SK-N-SH (cell line): Measurements from ENCODE around the gene INSC. TPM values are rescaled to one million over a fixed set of nuclear protein-coding genes. Genes with fewer than 3 reads are reported as not detected.

Source experiments
- CTCF ChIA-PET: fragments of 300-600, 350-600 bp; formaldehyde crosslinking; extraction: SDS; loops from one replicate; lab custom pipeline; 2021; lab: Yijun Ruan, JAX
- POLR2A ChIA-PET: fragments of 350-600 bp; sonication (Branson Sonifier 250); formaldehyde crosslinking; extraction: SDS; loops from one replicate; lab custom pipeline; 2020; ENCODE audit warnings: antibody characterized with exemption, inconsistent platforms; lab: Yijun Ruan, JAX
- DNase-seq: peaks from one replicate; pipeline ENCODE4 v3.0.0; 2012
- H2AFZ ChIP-seq: fragments of 200-600 bp; sonication (generic); 2 replicates; pipeline ENCODE4 v1.8.1; 2016; ENCODE audit warnings: antibody characterized with exemption, mild to moderate bottlenecking, low read depth
- H3F3A ChIP-seq: fragments of 200-600 bp; sonication (generic); replicated peaks from 2 replicates; pipeline ENCODE3; 2016; ENCODE audit warnings: antibody characterized with exemption, mild to moderate bottlenecking; ENCODE audit not compliant: insufficient read depth
- H3K27ac ChIP-seq, 2 experiments: fragments of 200-500 bp in 1 of 2; fragments of 200-600 bp in 1 of 2; sonication (Bioruptor generic) in 1 of 2; sonication (generic), shearing (Covaris generic) in 1 of 2; 2 replicates each; pipeline versions ENCODE4 v1.5.1 to v1.6.1; 2014 to 2016; ENCODE audit warnings: low read depth in 2 of 2, inconsistent platforms in 1 of 2, low read length in 1 of 2, mild to moderate bottlenecking in 1 of 2, mixed read lengths in 1 of 2
- H3K27me3 ChIP-seq: fragments of 200-600 bp; sonication (generic), shearing (Covaris generic); 2 replicates; pipeline ENCODE4 v1.6.1; 2016; ENCODE audit warnings: mixed run types; ENCODE audit not compliant: insufficient read depth
- H3K36me3 ChIP-seq, 2 experiments: fragments of 200-500 bp in 1 of 2; fragments of 200-600 bp in 1 of 2; sonication (Bioruptor generic) in 1 of 2; sonication (generic) in 1 of 2; replicated peaks in 1 of 2; 2 replicates each; pipeline versions ENCODE3 to v1.5.1; 2014 to 2016; ENCODE audit warnings: low read length in 1 of 2, mild to moderate bottlenecking in 1 of 2; ENCODE audit not compliant: insufficient read depth in 2 of 2, control insufficient read depth in 1 of 2
- H3K4me1 ChIP-seq, 2 experiments: fragments of 200-500 bp in 1 of 2; fragments of 200-600 bp in 1 of 2; sonication (Bioruptor generic) in 1 of 2; sonication (generic), shearing (Covaris generic) in 1 of 2; 2 replicates each; pipeline versions ENCODE4 v1.5.1 to v1.6.1; 2014 to 2016; ENCODE audit warnings: low read depth in 1 of 2, low read length in 1 of 2, mixed run types in 1 of 2; ENCODE audit not compliant: insufficient read depth in 2 of 2, control insufficient read depth in 1 of 2
- H3K4me2 ChIP-seq: fragments of 200-600 bp; sonication (generic), shearing (Covaris generic); 2 replicates; pipeline ENCODE4 v1.6.1; 2017; ENCODE audit warnings: mixed run types
- H3K4me3 ChIP-seq, 2 experiments: fragments of 200-500 bp in 1 of 2; fragments of 200-600 bp in 1 of 2; sonication (Bioruptor generic) in 1 of 2; sonication (generic), shearing (Covaris generic) in 1 of 2; 2 replicates each; pipeline versions ENCODE4 v1.5.1 to v1.8.1; 2014 to 2016; ENCODE audit warnings: low read depth in 2 of 2, inconsistent platforms in 1 of 2, low read length in 1 of 2, mild to moderate bottlenecking in 1 of 2, mixed read lengths in 1 of 2, moderate library complexity in 1 of 2
- H3K79me2 ChIP-seq: fragments of 200-600 bp; sonication (generic); 2 replicates; pipeline ENCODE4 v1.8.1; 2017; ENCODE audit warnings: mild to moderate bottlenecking; ENCODE audit not compliant: insufficient read depth
- H3K9ac ChIP-seq: fragments of 200-600 bp; sonication (generic); 2 replicates; pipeline ENCODE4 v1.6.1; 2017; ENCODE audit warnings: mixed run types
- H3K9me2 ChIP-seq: fragments of 200-600 bp; sonication (generic); 2 replicates; pipeline ENCODE4 v1.6.1; 2017; ENCODE audit warnings: mixed run types
- H3K9me3 ChIP-seq: fragments of 200-600 bp; sonication (generic); 2 replicates; pipeline ENCODE4 v1.6.1; 2017; ENCODE audit warnings: mixed run types, mild to moderate bottlenecking, moderate library complexity
- H4K20me1 ChIP-seq: fragments of 200-600 bp; sonication (generic); 2 replicates; pipeline ENCODE4 v1.6.1; 2017; ENCODE audit warnings: mild to moderate bottlenecking, mixed run types; ENCODE audit not compliant: insufficient read depth
- ELF1 ChIP-seq: IDR thresholded peaks from 2 replicates; pipeline ENCODE4 v1.4.0; 2012
- EP300 ChIP-seq, 2 experiments: IDR thresholded peaks; 2 replicates each; pipeline versions ENCODE4 v1.4.0 to v1.6.1; 2012; ENCODE audit warnings: borderline replicate concordance in 1 of 2, low read depth in 1 of 2, low read length in 1 of 2
- EZH2phosphoT487 ChIP-seq: fragments of 200-600 bp; sonication (generic); IDR thresholded peaks from 2 replicates; pipeline ENCODE4 v1.6.1; 2017; ENCODE audit warnings: low read depth, mixed run types, mild to moderate bottlenecking, antibody characterized with exemption, moderate library complexity, borderline replicate concordance
- GATA2 ChIP-seq: sonication (generic); formaldehyde crosslinking; IDR thresholded peaks from 2 replicates; pipeline ENCODE4 v1.5.0; 2020; ENCODE audit warnings: mild to moderate bottlenecking, missing genetic modification reagents
- JUND ChIP-seq: IDR thresholded peaks from 2 replicates; pipeline ENCODE4 v1.4.0; 2012
- MEF2A ChIP-seq: IDR thresholded peaks from 2 replicates; pipeline ENCODE4 v1.4.0; 2012; ENCODE audit warnings: low read depth, borderline replicate concordance
- NFIC ChIP-seq: IDR thresholded peaks from 2 replicates; pipeline ENCODE4 v1.4.0; 2012; ENCODE audit warnings: borderline replicate concordance
- NRF1 ChIP-seq: IDR thresholded peaks from 2 replicates; pipeline ENCODE4 v1.6.1; 2012; ENCODE audit warnings: low read depth, mild to moderate bottlenecking, low read length
- RCOR1 ChIP-seq: fragments of 150-350 bp; IDR thresholded peaks from 2 replicates; pipeline ENCODE4 v1.6.1; 2017; ENCODE audit warnings: antibody characterized with exemption, low read length
- SIN3A ChIP-seq: IDR thresholded peaks from 2 replicates; pipeline ENCODE4 v1.6.1; 2012; ENCODE audit warnings: low read depth, mild to moderate bottlenecking, low read length, moderate library complexity, borderline replicate concordance
- TAF1 ChIP-seq: IDR thresholded peaks from 2 replicates; pipeline ENCODE4 v1.6.1; 2012; ENCODE audit warnings: low read depth, mild to moderate bottlenecking, low read length, moderate library complexity, borderline replicate concordance
- TCF12 ChIP-seq: IDR thresholded peaks from 2 replicates; pipeline ENCODE4 v1.4.0; 2012
- TEAD4 ChIP-seq: IDR thresholded peaks from 2 replicates; pipeline ENCODE4 v1.4.0; 2012; ENCODE audit warnings: mild to moderate bottlenecking, borderline replicate concordance; ENCODE audit not compliant: insufficient read depth
- YY1 ChIP-seq: IDR thresholded peaks from 2 replicates; pipeline ENCODE4 v1.4.0; 2012; ENCODE audit warnings: low read depth, mild to moderate bottlenecking
- WGBS: methylation state at CpG from one replicate; pipeline ENCODE4 v1.1.6; 2017; ENCODE audit warnings: low lambda C conversion rate; 5-methylcytosine and 5-hydroxymethylcytosine counted together
- polyA plus RNA-seq, 3 experiments: library from polyadenylated mRNA; depleted of rRNA; stranded (reverse); fragments of >200 nt; gene quantifications; 2 replicates each; pipeline ENCODE4 v1.2.3, GENCODE V29; 2012
- TF ChIP-seq, protein P1 (sequence below): IDR thresholded peaks from 2 replicates; pipeline ENCODE4 v1.4.0; 2012; ENCODE audit warnings: low read depth, borderline replicate concordance
- TF ChIP-seq, protein P2 (sequence below): fragments of 150-350 bp; IDR thresholded peaks from 2 replicates; pipeline ENCODE4 v1.6.1; 2016; ENCODE audit warnings: mild to moderate bottlenecking, low read depth, low read length
- TF ChIP-seq, protein P3 (sequence below): IDR thresholded peaks from 2 replicates; pipeline ENCODE4 v1.4.0; 2012; ENCODE audit warnings: low read depth
- TF ChIP-seq, protein P4 (sequence below): fragments of 200-600 bp; sonication (generic); IDR thresholded peaks from 2 replicates; pipeline ENCODE4 v1.6.1; 2017; ENCODE audit warnings: antibody characterized with exemption, mild to moderate bottlenecking, moderate library complexity
- TF ChIP-seq, protein P5 (sequence below): fragments of 150-350 bp; IDR thresholded peaks from 2 replicates; pipeline ENCODE4 v1.6.1; 2017; ENCODE audit warnings: antibody characterized with exemption, low read length, low read depth, borderline replicate concordance
- TF ChIP-seq, protein P6 (sequence below): IDR thresholded peaks from 2 replicates; pipeline ENCODE4; 2012

Gene INSC
- polyA plus RNA-seq, 1 of the 3 experiments (the other 2 are of a cell fraction) = not detected

DNA sequence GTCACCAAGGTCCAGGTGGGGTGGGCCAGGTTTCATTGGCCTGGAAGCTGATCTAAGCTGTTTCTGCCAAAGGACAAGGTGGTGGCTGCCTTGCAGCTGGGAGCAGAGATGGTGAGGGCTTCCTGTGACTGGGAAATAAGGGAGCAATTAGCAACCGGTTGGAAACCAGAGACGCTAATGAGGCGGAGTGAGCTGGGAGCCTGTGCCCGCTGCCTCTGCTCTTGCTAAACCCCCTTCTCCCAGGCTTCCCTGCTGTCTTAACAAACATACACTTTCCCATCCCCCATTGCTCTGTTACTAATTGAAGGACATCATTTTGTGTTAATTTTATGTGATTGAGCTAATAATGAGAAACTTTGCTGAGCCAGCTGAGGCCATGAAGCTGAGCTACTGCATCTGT lies 121.8 kb downstream of the INSC start:
- WGBS = 37% methylated on average over 2 of the region's 4 CpGs
- no peaks in the 10 kb centered on the region for H3K79me2 ChIP-seq

DNA sequence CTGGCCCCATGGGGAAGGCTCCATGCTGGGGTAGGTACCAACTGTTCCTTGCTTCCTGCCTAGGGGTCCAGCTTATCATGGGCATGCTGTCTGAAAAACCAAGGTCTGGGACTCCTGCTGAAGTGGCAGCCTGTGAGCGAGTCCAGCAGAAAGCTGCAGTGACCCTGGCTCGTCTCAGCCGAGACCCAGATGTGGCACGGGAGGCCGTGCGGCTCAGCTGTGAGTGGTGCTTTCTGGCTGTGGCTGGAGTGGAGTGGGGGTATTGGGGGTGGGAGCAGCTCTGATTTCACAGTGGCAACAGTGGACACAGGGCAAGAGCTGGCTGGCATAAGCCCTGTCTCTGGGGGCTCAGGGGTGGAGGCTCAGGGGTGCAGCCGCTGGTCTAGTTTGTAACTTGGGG lies 124.1 kb downstream of the INSC start:
- Histone ChIP-seq H3F3A (no peaks in the 10 kb centered on the region), H2AFZ (no peak overlapping the region), H3K4me3 (no peak overlapping the region), H4K20me1 (no peaks in the 10 kb centered on the region), H3K9ac (no peak overlapping the region), H3K9me2 (no peaks in the 10 kb centered on the region), H3K27me3 (no peaks in the 10 kb centered on the region), H3K4me2 (no peak overlapping the region), H3K36me3 (no peaks in the 10 kb centered on the region), H3K79me2 (no peaks in the 10 kb centered on the region), H3K4me1 (no peaks in the 10 kb centered on the region; a peak in 1 of 4 replicates), H3K9me3 (no peaks in the 10 kb centered on the region), H3K27ac (no peak overlapping the region)
- ChIA-PET POLR2A (no interaction called here), CTCF (interaction anchor here (0.6 kb wide), 1 partner anchor 19 kb away, joined by 3 read pairs; no protein-coding TSS in a partner anchor)
- WGBS = 67% methylated on average over 7 of the region's 7 CpGs
- no peak for DNase-seq
- TF ChIP-seq NFIC (no peak), TEAD4 (no peak), ELF1 (no peak), EP300 (IDR thresholded peaks at IDR 0.05; ENCODE audit: borderline replicate concordance in 1 of 2, low read depth in 1 of 2, low read length in 1 of 2) (no peak), JUND (no peak), RCOR1 (no peak), SIN3A (no peak), GATA2 (no peak), YY1 (no peak)
- TF ChIP-seq, protein P1, sequence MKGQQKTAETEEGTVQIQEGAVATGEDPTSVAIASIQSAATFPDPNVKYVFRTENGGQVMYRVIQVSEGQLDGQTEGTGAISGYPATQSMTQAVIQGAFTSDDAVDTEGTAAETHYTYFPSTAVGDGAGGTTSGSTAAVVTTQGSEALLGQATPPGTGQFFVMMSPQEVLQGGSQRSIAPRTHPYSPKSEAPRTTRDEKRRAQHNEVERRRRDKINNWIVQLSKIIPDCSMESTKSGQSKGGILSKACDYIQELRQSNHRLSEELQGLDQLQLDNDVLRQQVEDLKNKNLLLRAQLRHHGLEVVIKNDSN = no peak
- TF ChIP-seq, protein P2, sequence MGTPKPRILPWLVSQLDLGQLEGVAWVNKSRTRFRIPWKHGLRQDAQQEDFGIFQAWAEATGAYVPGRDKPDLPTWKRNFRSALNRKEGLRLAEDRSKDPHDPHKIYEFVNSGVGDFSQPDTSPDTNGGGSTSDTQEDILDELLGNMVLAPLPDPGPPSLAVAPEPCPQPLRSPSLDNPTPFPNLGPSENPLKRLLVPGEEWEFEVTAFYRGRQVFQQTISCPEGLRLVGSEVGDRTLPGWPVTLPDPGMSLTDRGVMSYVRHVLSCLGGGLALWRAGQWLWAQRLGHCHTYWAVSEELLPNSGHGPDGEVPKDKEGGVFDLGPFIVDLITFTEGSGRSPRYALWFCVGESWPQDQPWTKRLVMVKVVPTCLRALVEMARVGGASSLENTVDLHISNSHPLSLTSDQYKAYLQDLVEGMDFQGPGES = no peak
- TF ChIP-seq, protein P3, sequence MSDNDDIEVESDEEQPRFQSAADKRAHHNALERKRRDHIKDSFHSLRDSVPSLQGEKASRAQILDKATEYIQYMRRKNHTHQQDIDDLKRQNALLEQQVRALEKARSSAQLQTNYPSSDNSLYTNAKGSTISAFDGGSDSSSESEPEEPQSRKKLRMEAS = no peak

More for the DNA sequence above, 121.8 kb downstream of the INSC start:
- TF ChIP-seq TAF1 = no peak
- TF ChIP-seq EZH2phosphoT487 = no peak
- no peak for TF ChIP-seq NRF1
- TF ChIP-seq, protein P4, sequence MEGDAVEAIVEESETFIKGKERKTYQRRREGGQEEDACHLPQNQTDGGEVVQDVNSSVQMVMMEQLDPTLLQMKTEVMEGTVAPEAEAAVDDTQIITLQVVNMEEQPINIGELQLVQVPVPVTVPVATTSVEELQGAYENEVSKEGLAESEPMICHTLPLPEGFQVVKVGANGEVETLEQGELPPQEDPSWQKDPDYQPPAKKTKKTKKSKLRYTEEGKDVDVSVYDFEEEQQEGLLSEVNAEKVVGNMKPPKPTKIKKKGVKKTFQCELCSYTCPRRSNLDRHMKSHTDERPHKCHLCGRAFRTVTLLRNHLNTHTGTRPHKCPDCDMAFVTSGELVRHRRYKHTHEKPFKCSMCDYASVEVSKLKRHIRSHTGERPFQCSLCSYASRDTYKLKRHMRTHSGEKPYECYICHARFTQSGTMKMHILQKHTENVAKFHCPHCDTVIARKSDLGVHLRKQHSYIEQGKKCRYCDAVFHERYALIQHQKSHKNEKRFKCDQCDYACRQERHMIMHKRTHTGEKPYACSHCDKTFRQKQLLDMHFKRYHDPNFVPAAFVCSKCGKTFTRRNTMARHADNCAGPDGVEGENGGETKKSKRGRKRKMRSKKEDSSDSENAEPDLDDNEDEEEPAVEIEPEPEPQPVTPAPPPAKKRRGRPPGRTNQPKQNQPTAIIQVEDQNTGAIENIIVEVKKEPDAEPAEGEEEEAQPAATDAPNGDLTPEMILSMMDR = no peak
- TF ChIP-seq, protein P5, sequence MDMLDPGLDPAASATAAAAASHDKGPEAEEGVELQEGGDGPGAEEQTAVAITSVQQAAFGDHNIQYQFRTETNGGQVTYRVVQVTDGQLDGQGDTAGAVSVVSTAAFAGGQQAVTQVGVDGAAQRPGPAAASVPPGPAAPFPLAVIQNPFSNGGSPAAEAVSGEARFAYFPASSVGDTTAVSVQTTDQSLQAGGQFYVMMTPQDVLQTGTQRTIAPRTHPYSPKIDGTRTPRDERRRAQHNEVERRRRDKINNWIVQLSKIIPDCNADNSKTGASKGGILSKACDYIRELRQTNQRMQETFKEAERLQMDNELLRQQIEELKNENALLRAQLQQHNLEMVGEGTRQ = no peak
- TF ChIP-seq EP300 (IDR thresholded peaks at IDR 0.05; ENCODE audit: borderline replicate concordance in 1 of 2, low read depth in 1 of 2, low read length in 1 of 2) = no peak
- TF ChIP-seq GATA2 = no peak
- TF ChIP-seq, protein P1 = no peak
- TF ChIP-seq, protein P6, sequence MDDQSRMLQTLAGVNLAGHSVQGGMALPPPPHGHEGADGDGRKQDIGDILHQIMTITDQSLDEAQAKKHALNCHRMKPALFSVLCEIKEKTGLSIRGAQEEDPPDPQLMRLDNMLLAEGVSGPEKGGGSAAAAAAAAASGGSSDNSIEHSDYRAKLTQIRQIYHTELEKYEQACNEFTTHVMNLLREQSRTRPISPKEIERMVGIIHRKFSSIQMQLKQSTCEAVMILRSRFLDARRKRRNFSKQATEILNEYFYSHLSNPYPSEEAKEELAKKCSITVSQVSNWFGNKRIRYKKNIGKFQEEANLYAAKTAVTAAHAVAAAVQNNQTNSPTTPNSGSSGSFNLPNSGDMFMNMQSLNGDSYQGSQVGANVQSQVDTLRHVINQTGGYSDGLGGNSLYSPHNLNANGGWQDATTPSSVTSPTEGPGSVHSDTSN = no peak
- no peak for TF ChIP-seq MEF2A
- TF ChIP-seq TCF12 = no peak
- H3F3A ChIP-seq = no peaks in the 10 kb centered on the region
- no peaks in the 10 kb centered on the region for H3K9me2 ChIP-seq
- no peaks in the 10 kb centered on the region; a peak in 1 of 4 replicates for H3K4me1 ChIP-seq
- no peak overlapping the region for H3K9ac ChIP-seq
- H2AFZ ChIP-seq = no peak overlapping the region
- H4K20me1 ChIP-seq = no peaks in the 10 kb centered on the region
- ChIA-PET CTCF (interaction anchor here (1.3 kb wide), 1 partner anchor 11 kb away, joined by 4 read pairs; no protein-coding TSS in a partner anchor), POLR2A (no interaction called here)
- H3K4me2 ChIP-seq = no peak overlapping the region
- H3K4me3 ChIP-seq = no peak overlapping the region
- no peak overlapping the region for H3K27ac ChIP-seq
- DNase-seq = no peak
- H3K27me3 ChIP-seq = no peaks in the 10 kb centered on the region
- no peaks in the 10 kb centered on the region for H3K36me3 ChIP-seq
- no peaks in the 10 kb centered on the region for H3K9me3 ChIP-seq
